Dermis microvascular lymphatic vessel endothelial cell (primary cell): Measurements from ENCODE around the gene GYS2. TPM values are rescaled to one million over a fixed set of nuclear protein-coding genes. Genes with fewer than 3 reads are reported as not detected.

Source experiments
- DNase-seq, 2 donors: peaks; one replicate each; pipeline versions ENCODE4 v3.0.0 to v3.0.0-alpha.2; 2010; ENCODE audit warnings: low read depth in 2 of 2
- total RNA-seq: library from RNA; depleted of rRNA; stranded (reverse); fragments of >200 nt; gene quantifications from 2 replicates; pipeline ENCODE4 v1.2.1, GENCODE V29; 2014

Gene GYS2
- total RNA-seq, 1 donor from 2014 or later = not detected

GRCh38 chr12:21505888-21506287 lies 98.8 kb downstream of the GYS2 start:
- DNase-seq = no peak

GRCh38 chr12:21502872-21503271 lies 101.8 kb downstream of the GYS2 start:
- no peak for DNase-seq

GRCh38 chr12:21502164-21502496 lies 102.5 kb downstream of the GYS2 start:
- DNase-seq = peak; percentile 23 to 70

- DNase-seq = peak; percentile 99
Observed at GRCh38 chr12:21501258-21502163, 103.1 kb downstream of the GYS2 start, which contains the start of the genes GOLT1B and RECQL. TSS of gene GOLT1B (plus strand) at chr12:21501789. CDS start at chr12:21501924, 135 bp downstream. TSS of gene RECQL (minus strand) at chr12:21501635. CDS start at chr12:21499570, 2,065 bp downstream.

- no peak for DNase-seq
Observed at GRCh38 chr12:21500786-21501257, 103.8 kb downstream of the GYS2 start.

- no peak for DNase-seq
Observed at GRCh38 chr12:21499765-21500164, 104.9 kb downstream of the GYS2 start.

Other genes with a start within 250 kb of the GYS2 start
- gene IAPP, start 231.9 kb downstream of the GYS2 start, total RNA-seq = not detected in 2 replicates
- 4.6 and 5.3 TPM in 2 replicates for gene PYROXD1, start 167.2 kb downstream of the GYS2 start, total RNA-seq
- 76.5 and 95.1 TPM in 2 replicates for gene RECQL, start 103.2 kb downstream of the GYS2 start, total RNA-seq
- 18.2 and 28.1 TPM in 2 replicates for gene GOLT1B, start 103.1 kb downstream of the GYS2 start, total RNA-seq
- gene SPX, start 78.6 kb downstream of the GYS2 start, total RNA-seq = not detected in 2 replicates
- 137 and 253 TPM in 2 replicates for gene LDHB, start 53.0 kb upstream of the GYS2 start, total RNA-seq
- gene KCNJ8, start 169.9 kb upstream of the GYS2 start, total RNA-seq = under 0.01 TPM in 1 of 2 replicates, not detected in the other